Measurements from ENCODE around the gene SLC22A17.

DNA sequence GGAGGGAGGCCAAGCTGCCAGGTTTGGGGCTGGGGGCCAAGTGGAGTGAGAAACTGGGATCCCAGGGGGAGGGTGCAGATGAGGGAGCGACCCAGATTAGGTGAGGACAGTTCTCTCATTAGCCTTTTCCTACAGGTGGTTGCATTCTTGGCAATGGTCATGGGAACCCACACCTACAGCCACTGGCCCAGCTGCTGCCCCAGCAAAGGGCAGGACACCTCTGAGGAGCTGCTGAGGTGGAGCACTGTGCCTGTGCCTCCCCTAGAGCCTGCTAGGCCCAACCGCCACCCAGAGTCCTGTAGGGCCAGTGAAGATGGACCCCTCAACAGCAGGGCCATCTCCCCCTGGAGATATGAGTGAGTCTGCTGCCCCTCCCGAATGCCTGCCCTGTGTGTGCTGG, 20.4 kb upstream of the SLC22A17 start:
- TF ChIP-seq, protein P1, sequence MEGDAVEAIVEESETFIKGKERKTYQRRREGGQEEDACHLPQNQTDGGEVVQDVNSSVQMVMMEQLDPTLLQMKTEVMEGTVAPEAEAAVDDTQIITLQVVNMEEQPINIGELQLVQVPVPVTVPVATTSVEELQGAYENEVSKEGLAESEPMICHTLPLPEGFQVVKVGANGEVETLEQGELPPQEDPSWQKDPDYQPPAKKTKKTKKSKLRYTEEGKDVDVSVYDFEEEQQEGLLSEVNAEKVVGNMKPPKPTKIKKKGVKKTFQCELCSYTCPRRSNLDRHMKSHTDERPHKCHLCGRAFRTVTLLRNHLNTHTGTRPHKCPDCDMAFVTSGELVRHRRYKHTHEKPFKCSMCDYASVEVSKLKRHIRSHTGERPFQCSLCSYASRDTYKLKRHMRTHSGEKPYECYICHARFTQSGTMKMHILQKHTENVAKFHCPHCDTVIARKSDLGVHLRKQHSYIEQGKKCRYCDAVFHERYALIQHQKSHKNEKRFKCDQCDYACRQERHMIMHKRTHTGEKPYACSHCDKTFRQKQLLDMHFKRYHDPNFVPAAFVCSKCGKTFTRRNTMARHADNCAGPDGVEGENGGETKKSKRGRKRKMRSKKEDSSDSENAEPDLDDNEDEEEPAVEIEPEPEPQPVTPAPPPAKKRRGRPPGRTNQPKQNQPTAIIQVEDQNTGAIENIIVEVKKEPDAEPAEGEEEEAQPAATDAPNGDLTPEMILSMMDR (IDR thresholded peaks at IDR 0.05; ENCODE audit: insufficient read depth, low read depth, low read length), result no peak
- TF ChIP-seq EZH2 (IDR thresholded peaks at IDR 0.05; ENCODE audit: insufficient read depth, low read length), result no peak

All from astrocyte (in vitro differentiated cells and primary cell).